Progenitor cell of endocrine pancreas (in vitro differentiated cells): ENCODE results near the gene SLC36A4. TPM values are rescaled to one million over a fixed set of nuclear protein-coding genes. Genes with fewer than 3 reads are reported as not detected.

Experiments used
- DNase-seq: peaks from one replicate; pipeline ENCODE4 v3.0.0; 2021; ENCODE audit warnings: low spot score; ENCODE audit not compliant: unreplicated experiment
- H3K27ac Mint-ChIP-seq: 2 replicates; pipeline ENCODE4 v1.8.0; 2021; ENCODE audit warnings: mild to moderate bottlenecking, moderate library complexity, mixed read lengths
- H3K27me3 Mint-ChIP-seq: 2 replicates; pipeline ENCODE4 v1.8.0; 2021; ENCODE audit warnings: mixed read lengths
- H3K36me3 Mint-ChIP-seq: 2 replicates; pipeline ENCODE4 v1.8.0; 2022; ENCODE audit warnings: mixed read lengths; ENCODE audit not compliant: insufficient read depth
- H3K4me1 Mint-ChIP-seq: 2 replicates; pipeline ENCODE4 v1.8.0; 2021; ENCODE audit warnings: low read depth, mixed read lengths
- H3K4me3 Mint-ChIP-seq: 2 replicates; pipeline ENCODE4 v1.8.0; 2021; ENCODE audit warnings: low read depth, mild to moderate bottlenecking, moderate library complexity, mixed read lengths
- H3K9me3 Mint-ChIP-seq: 2 replicates; pipeline ENCODE4 v1.8.0; 2021; ENCODE audit warnings: low read depth, mixed read lengths
- CTCF ChIP-seq: fragments of 200-600 bp; sonication (generic); IDR thresholded peaks from one replicate; pipeline ENCODE4 v1.5.0; 2021; ENCODE audit warnings: antibody characterized with exemption, mild to moderate bottlenecking; ENCODE audit not compliant: unreplicated experiment
- total RNA-seq: library from RNA; stranded (reverse); gene quantifications from 2 replicates; pipeline ENCODE4 v1.2.1, GENCODE V29; 2021

The SLC36A4 gene
- total RNA-seq, 1 donor from 2014 or later: 36.4 TPM

GRCh38 chr11:93160808-93161207, 37.0 kb downstream of the SLC36A4 start:
- Mint-ChIP-seq H3K9me3 (peaks cover 15% of the 10 kb centered on the region), H3K36me3 (peaks cover 28% of the 10 kb centered on the region), H3K4me3 (no peak overlapping the region), H3K27me3 (no peaks in the 10 kb centered on the region), H3K4me1 (peaks cover 4% of the 10 kb centered on the region), H3K27ac (no peak overlapping the region)
- TF ChIP-seq CTCF: no peak
- no peak for DNase-seq

GRCh38 chr11:93160156-93160555, 37.6 kb downstream of the SLC36A4 start:
- DNase-seq: no peak
- no peak overlapping the region for H3K27ac Mint-ChIP-seq
- H3K4me1 Mint-ChIP-seq: peaks cover 4% of the 10 kb centered on the region
- TF ChIP-seq CTCF: no peak
- no peak overlapping the region for H3K4me3 Mint-ChIP-seq
- peaks cover 28% of the 10 kb centered on the region for H3K36me3 Mint-ChIP-seq
- peaks cover 18% of the 10 kb centered on the region for H3K9me3 Mint-ChIP-seq
- H3K27me3 Mint-ChIP-seq: no peaks in the 10 kb centered on the region

- no peak overlapping the region for H3K4me3 Mint-ChIP-seq
- peaks cover 3% of the 10 kb centered on the region for H3K4me1 Mint-ChIP-seq
- H3K27me3 Mint-ChIP-seq: no peaks in the 10 kb centered on the region
- H3K36me3 Mint-ChIP-seq: peaks cover 27% of the 10 kb centered on the region
- H3K9me3 Mint-ChIP-seq: peaks cover 18% of the 10 kb centered on the region
- no peak for TF ChIP-seq CTCF
- no peak for DNase-seq
- H3K27ac Mint-ChIP-seq: no peak overlapping the region
Observed at GRCh38 chr11:93159721-93160120, 38.1 kb downstream of the SLC36A4 start.

GRCh38 chr11:93155738-93156137, 42.1 kb downstream of the SLC36A4 start:
- peaks cover 18% of the 10 kb centered on the region for H3K9me3 Mint-ChIP-seq
- H3K36me3 Mint-ChIP-seq: peaks cover 20% of the 10 kb centered on the region
- H3K27me3 Mint-ChIP-seq: no peaks in the 10 kb centered on the region
- H3K4me3 Mint-ChIP-seq: no peak overlapping the region
- TF ChIP-seq CTCF: no peak
- no peak for DNase-seq
- H3K4me1 Mint-ChIP-seq: no peaks in the 10 kb centered on the region
- H3K27ac Mint-ChIP-seq: no peak overlapping the region

- peaks cover 3% of the 10 kb centered on the region for H3K36me3 Mint-ChIP-seq
- H3K27me3 Mint-ChIP-seq: no peaks in the 10 kb centered on the region
Observed at GRCh38 chr11:93145390-93145915, 52.3 kb downstream of the SLC36A4 start.

More at GRCh38 chr11:93145390-93145915, 52.3 kb downstream of the SLC36A4 start:
- TF ChIP-seq CTCF: no peak
- no peaks in the 10 kb centered on the region for H3K9me3 Mint-ChIP-seq
- H3K27ac Mint-ChIP-seq: no peak overlapping the region
- no peak overlapping the region for H3K4me3 Mint-ChIP-seq
- peaks cover 5% of the 10 kb centered on the region for H3K4me1 Mint-ChIP-seq
- no peak for DNase-seq
